Vagina (tissue), 2 donors: ENCODE measurements around the gene VSIG10.

Experiments
- POLR2A ChIP-seq, 2 donors: fragments of 450-650 bp; IDR thresholded peaks; one replicate each; pipeline ENCODE4 v1.6.1; 2017; ENCODE audit warnings: antibody characterized with exemption in 2 of 2, mild to moderate bottlenecking in 2 of 2, moderate library complexity in 2 of 2
- POLR2AphosphoS5 ChIP-seq, 2 donors: sonication (generic); formaldehyde crosslinking; IDR thresholded peaks; one replicate each; pipeline ENCODE4 v1.9.0; 2017; ENCODE audit warnings: antibody characterized with exemption in 2 of 2, mild to moderate bottlenecking in 2 of 2, low read depth in 1 of 2; ENCODE audit not compliant: insufficient read depth in 1 of 2
- TF ChIP-seq, protein P1 (sequence below), 3 experiments: fragments of 450-650 bp in 2 of 3; fragments of 200-600 bp in 1 of 3; sonication (generic) in 1 of 3; IDR thresholded peaks; one replicate each; pipeline ENCODE4 v1.5.1; 2017 to 2019; ENCODE audit warnings: antibody characterized with exemption in 3 of 3, mild to moderate bottlenecking in 2 of 3, moderate library complexity in 2 of 3

DNA sequence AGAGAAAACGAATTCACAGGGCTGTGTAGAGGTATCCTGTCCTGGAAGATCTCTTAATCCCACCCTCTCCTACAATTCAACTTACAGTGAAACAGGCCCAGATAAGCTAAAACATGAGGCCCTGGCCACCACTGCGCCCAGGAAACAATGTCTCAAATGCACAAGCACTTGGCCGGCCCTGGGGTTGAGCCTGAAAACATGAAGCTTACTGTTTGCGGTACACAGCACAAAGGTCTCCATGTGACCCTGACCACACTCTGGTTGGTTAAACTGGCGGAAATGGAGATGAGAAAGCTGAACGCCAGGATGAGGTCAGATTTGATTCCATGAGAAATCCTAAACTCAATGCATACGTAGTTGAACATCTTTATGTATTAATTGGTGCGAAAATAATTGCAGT lies 59.2 kb downstream of the VSIG10 start:
- TF ChIP-seq, protein P1, sequence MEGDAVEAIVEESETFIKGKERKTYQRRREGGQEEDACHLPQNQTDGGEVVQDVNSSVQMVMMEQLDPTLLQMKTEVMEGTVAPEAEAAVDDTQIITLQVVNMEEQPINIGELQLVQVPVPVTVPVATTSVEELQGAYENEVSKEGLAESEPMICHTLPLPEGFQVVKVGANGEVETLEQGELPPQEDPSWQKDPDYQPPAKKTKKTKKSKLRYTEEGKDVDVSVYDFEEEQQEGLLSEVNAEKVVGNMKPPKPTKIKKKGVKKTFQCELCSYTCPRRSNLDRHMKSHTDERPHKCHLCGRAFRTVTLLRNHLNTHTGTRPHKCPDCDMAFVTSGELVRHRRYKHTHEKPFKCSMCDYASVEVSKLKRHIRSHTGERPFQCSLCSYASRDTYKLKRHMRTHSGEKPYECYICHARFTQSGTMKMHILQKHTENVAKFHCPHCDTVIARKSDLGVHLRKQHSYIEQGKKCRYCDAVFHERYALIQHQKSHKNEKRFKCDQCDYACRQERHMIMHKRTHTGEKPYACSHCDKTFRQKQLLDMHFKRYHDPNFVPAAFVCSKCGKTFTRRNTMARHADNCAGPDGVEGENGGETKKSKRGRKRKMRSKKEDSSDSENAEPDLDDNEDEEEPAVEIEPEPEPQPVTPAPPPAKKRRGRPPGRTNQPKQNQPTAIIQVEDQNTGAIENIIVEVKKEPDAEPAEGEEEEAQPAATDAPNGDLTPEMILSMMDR (IDR thresholded peaks at IDR 0.05) = no peak
- TF ChIP-seq POLR2A (IDR thresholded peaks at IDR 0.05) (no peak), POLR2AphosphoS5 (IDR thresholded peaks at IDR 0.05; ENCODE audit: insufficient read depth in 1 of 2, low read depth in 1 of 2) (no peak)
